GM18909 (cell line): Measurements from ENCODE around the gene ASB2.

Source experiments
- ATAC-seq: cut with Tn5 transposase; IDR thresholded peaks from one replicate; pipeline ENCODE4 v1.9.1; 2021; ENCODE audit warnings: mild to moderate bottlenecking; ENCODE audit not compliant: unreplicated experiment, poor library complexity

ASB2 gene

GRCh38 chr14:93981316-93982229 lies 5.2 kb upstream of the ASB2 start:
- ATAC-seq: no peak

GRCh38 chr14:93980456-93981201 lies 4.3 kb upstream of the ASB2 start:
- ATAC-seq: no peak

- ATAC-seq: peak; percentile 2
Observed at GRCh38 chr14:93978735-93979134, 2.4 kb upstream of the ASB2 start.

GRCh38 chr14:93977790-93978581 lies 1.6 kb upstream of the ASB2 start:
- peak; percentile 74 for ATAC-seq

- ATAC-seq: no peak
Observed at GRCh38 chr14:93977171-93977570, 801 bp upstream of the ASB2 start.

- ATAC-seq: peak; percentile 63
Observed at GRCh38 chr14:93975791-93976476, 436 bp downstream of the ASB2 start.

GRCh38 chr14:93974833-93975232 lies 1.5 kb downstream of the ASB2 start:
- no peak for ATAC-seq

GRCh38 chr14:93974299-93974698 lies 2.1 kb downstream of the ASB2 start:
- ATAC-seq: no peak

- no peak for ATAC-seq
Observed at GRCh38 chr14:93973607-93974006, 2.8 kb downstream of the ASB2 start.

- ATAC-seq: no peak
Observed at GRCh38 chr14:93972618-93973205, 3.7 kb downstream of the ASB2 start.

GRCh38 chr14:93971635-93972027 lies 4.7 kb downstream of the ASB2 start:
- ATAC-seq: no peak

GRCh38 chr14:93970965-93971634 lies 5.3 kb downstream of the ASB2 start:
- ATAC-seq: peak; percentile 34

- ATAC-seq: peak; percentile 34
Observed at GRCh38 chr14:93970585-93970964, 5.8 kb downstream of the ASB2 start.

- ATAC-seq: no peak
Observed at GRCh38 chr14:93969082-93969828, 7.1 kb downstream of the ASB2 start.

- peak; percentile 40 for ATAC-seq
Observed at GRCh38 chr14:93967637-93968250, 8.6 kb downstream of the ASB2 start.

GRCh38 chr14:93965946-93966474 lies 10.4 kb downstream of the ASB2 start:
- ATAC-seq: no peak

- ATAC-seq: no peak
Observed at GRCh38 chr14:93965287-93965821, 11.0 kb downstream of the ASB2 start.
